Endothelial cell of umbilical vein (primary cell): ENCODE data around the gene FAM3A.

Experiments used
- EZH2 ChIP-seq: IDR thresholded peaks from 2 replicates; pipeline ENCODE4 v1.6.1; 2012; ENCODE audit warnings: borderline replicate concordance, low read depth, mild to moderate bottlenecking, moderate library complexity, low read length, inconsistent platforms; ENCODE audit not compliant: severe bottlenecking
- MYC ChIP-seq: IDR thresholded peaks from one replicate; pipeline ENCODE4 v1.6.1; 2011; ENCODE audit warnings: mild to moderate bottlenecking, low read depth, low read length
- POLR2A ChIP-seq: IDR thresholded peaks from 2 replicates; pipeline ENCODE4 v1.6.1; 2012; ENCODE audit warnings: low read depth, mild to moderate bottlenecking, control low read depth, low read length
- POLR2AphosphoS5 ChIP-seq: IDR thresholded peaks from 2 replicates; pipeline ENCODE4 v1.6.1; 2012; ENCODE audit warnings: low read depth, mild to moderate bottlenecking, control low read depth, low read length, moderate library complexity; ENCODE audit not compliant: insufficient read depth
- TF ChIP-seq, protein P1 (sequence below), 2 donors: IDR thresholded peaks; 1 replicate in 1 of 2; 2 replicates in 1 of 2; pipeline ENCODE4 v1.5.1; 2011; ENCODE audit warnings: low read length in 2 of 2, mild to moderate bottlenecking in 2 of 2, moderate library complexity in 2 of 2, control low read depth in 1 of 2, inconsistent platforms in 1 of 2, low read depth in 1 of 2; ENCODE audit not compliant: insufficient read depth in 1 of 2; ENCODE audit errors: extremely low read depth in 1 of 2

DNA sequence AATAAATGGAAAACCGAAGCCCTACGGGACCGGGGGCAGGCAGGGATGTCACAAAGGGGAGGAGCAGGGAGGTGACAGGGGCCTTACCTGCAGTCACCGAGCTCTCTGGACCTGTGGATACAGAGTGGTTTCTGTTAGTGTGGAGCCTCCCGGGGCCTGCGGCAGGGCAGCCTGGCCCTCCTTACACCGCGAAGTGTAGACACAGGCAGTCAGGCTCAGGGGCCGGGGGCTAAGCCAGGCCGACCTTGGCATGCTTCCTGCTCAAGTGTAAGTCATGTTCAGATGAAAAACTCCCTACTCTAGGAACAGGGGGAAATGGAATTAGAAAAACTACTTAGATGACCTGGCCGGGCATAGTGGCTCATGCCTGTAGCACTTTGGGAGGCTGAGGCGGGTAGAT, 4.3 kb downstream of the FAM3A start:
- TF ChIP-seq, protein P1, sequence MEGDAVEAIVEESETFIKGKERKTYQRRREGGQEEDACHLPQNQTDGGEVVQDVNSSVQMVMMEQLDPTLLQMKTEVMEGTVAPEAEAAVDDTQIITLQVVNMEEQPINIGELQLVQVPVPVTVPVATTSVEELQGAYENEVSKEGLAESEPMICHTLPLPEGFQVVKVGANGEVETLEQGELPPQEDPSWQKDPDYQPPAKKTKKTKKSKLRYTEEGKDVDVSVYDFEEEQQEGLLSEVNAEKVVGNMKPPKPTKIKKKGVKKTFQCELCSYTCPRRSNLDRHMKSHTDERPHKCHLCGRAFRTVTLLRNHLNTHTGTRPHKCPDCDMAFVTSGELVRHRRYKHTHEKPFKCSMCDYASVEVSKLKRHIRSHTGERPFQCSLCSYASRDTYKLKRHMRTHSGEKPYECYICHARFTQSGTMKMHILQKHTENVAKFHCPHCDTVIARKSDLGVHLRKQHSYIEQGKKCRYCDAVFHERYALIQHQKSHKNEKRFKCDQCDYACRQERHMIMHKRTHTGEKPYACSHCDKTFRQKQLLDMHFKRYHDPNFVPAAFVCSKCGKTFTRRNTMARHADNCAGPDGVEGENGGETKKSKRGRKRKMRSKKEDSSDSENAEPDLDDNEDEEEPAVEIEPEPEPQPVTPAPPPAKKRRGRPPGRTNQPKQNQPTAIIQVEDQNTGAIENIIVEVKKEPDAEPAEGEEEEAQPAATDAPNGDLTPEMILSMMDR (IDR thresholded peaks at IDR 0.05; ENCODE audit: extremely low read depth in 1 of 2, insufficient read depth in 1 of 2, low read depth in 1 of 2, low read length in 2 of 2), result no peak
- no peak for TF ChIP-seq POLR2A
- TF ChIP-seq EZH2, result no peak
- no peak for TF ChIP-seq POLR2AphosphoS5
- TF ChIP-seq MYC, result no peak
